HepG2 (cell line): Measurements from ENCODE around the gene TMEM59. TPM values are rescaled to one million over a fixed set of nuclear protein-coding genes. Genes with fewer than 3 reads are reported as not detected.

ENCODE experiments used
- AKAP8 ChIP-seq: sonication (generic); formaldehyde crosslinking; IDR thresholded peaks from 2 replicates; pipeline ENCODE4 v1.5.1; 2020; ENCODE audit warnings: mild to moderate bottlenecking, missing genetic modification reagents
- BRCA1 ChIP-seq: sonication (generic); formaldehyde crosslinking; IDR thresholded peaks from 2 replicates; pipeline ENCODE4 v1.4.0; 2020; ENCODE audit warnings: missing genetic modification reagents
- CHCHD3 ChIP-seq: sonication (generic); formaldehyde crosslinking; IDR thresholded peaks from 2 replicates; pipeline ENCODE4 v1.8.0; 2022; ENCODE audit warnings: mild to moderate bottlenecking, missing genetic modification reagents, moderate library complexity
- FOXA1 ChIP-seq, 2 experiments: fragments of 450-650 bp in 1 of 2; sonication (generic) in 1 of 2; formaldehyde crosslinking in 1 of 2; IDR thresholded peaks; 2 replicates each; pipeline versions ENCODE4 v1.4.0 to v1.6.1; 2016 to 2020; ENCODE audit warnings: missing genetic modification reagents in 1 of 2
- HNF1B ChIP-seq: sonication (generic); formaldehyde crosslinking; IDR thresholded peaks from 2 replicates; pipeline ENCODE4 v1.5.1; 2020; ENCODE audit warnings: mild to moderate bottlenecking, moderate library complexity, missing genetic modification reagents
- IRF9 ChIP-seq: sonication (generic); formaldehyde crosslinking; IDR thresholded peaks from 2 replicates; pipeline ENCODE4 v1.8.0; 2022; ENCODE audit warnings: missing genetic modification reagents, mild to moderate bottlenecking, borderline replicate concordance
- JARID2 ChIP-seq: sonication (generic); formaldehyde crosslinking; IDR thresholded peaks from 2 replicates; pipeline ENCODE4 v1.8.1; 2023; ENCODE audit warnings: missing genetic modification reagents, inconsistent platforms; ENCODE audit not compliant: insufficient replicate concordance
- MAFG ChIP-seq: sonication (generic); formaldehyde crosslinking; IDR thresholded peaks from 2 replicates; pipeline ENCODE4 v1.5.1; 2020; ENCODE audit warnings: mild to moderate bottlenecking, missing genetic modification reagents
- MED13 ChIP-seq: sonication (generic); formaldehyde crosslinking; IDR thresholded peaks from 2 replicates; pipeline ENCODE4 v1.5.0; 2020; ENCODE audit warnings: missing genetic modification reagents
- NR2F6 ChIP-seq, 2 experiments: IDR thresholded peaks; 2 replicates each; pipeline ENCODE4 v1.6.1; 2016; ENCODE audit warnings: antibody characterized with exemption in 1 of 2, mild to moderate bottlenecking in 1 of 2
- RARA ChIP-seq: IDR thresholded peaks from 2 replicates; pipeline ENCODE4 v1.6.1; 2016; ENCODE audit warnings: missing genetic modification reagents, missing compliant biosample characterization
- SP140L ChIP-seq: sonication (generic); formaldehyde crosslinking; IDR thresholded peaks from 2 replicates; pipeline ENCODE4 v1.4.0; 2020; ENCODE audit warnings: missing genetic modification reagents, borderline replicate concordance
- TRAFD1 ChIP-seq: sonication (generic); formaldehyde crosslinking; IDR thresholded peaks from 2 replicates; pipeline ENCODE4 v1.5.1; 2020; ENCODE audit warnings: missing genetic modification reagents, mild to moderate bottlenecking, borderline replicate concordance
- ZBTB8A ChIP-seq: sonication (generic); formaldehyde crosslinking; IDR thresholded peaks from 2 replicates; pipeline ENCODE4 v1.4.0; 2020; ENCODE audit warnings: mild to moderate bottlenecking, low read depth, missing genetic modification reagents, borderline replicate concordance
- ZNF264 ChIP-seq: sonication (generic); formaldehyde crosslinking; IDR thresholded peaks from 2 replicates; pipeline ENCODE4 v1.4.0; 2020; ENCODE audit warnings: missing genetic modification reagents
- ZNF687 ChIP-seq: sonication (generic); formaldehyde crosslinking; IDR thresholded peaks from 2 replicates; pipeline ENCODE4 v1.5.1; 2020; ENCODE audit warnings: mild to moderate bottlenecking, missing genetic modification reagents, moderate library complexity
- polyA plus RNA-seq, 8 experiments: library from polyadenylated mRNA; depleted of rRNA in 3 of 8; stranded (reverse) in 7 of 8; unstranded in 1 of 8; fragments of >200 nt; fragmentation: Illumina TruSeq in 4 of 8; extraction: Trizol in 4 of 8; gene quantifications; 2 replicates each; pipeline versions ENCODE4 v1.2.1 to v1.2.3, GENCODE V29; 2011 to 2016; ENCODE audit warnings: low read depth in 4 of 8, missing spikeins in 1 of 8, mixed read lengths in 1 of 8; ENCODE audit not compliant: insufficient read depth in 1 of 8
- total RNA-seq, 5 experiments: library from RNA; depleted of rRNA; stranded (reverse); fragments of >200 nt; fragmentation: Illumina TruSeq; extraction: Trizol; gene quantifications; 2 replicates each; pipeline ENCODE4 v1.2.3, GENCODE V29; 2016; ENCODE audit warnings: low read depth in 1 of 5
- TF ChIP-seq, protein P1 (sequence below): sonication (generic); formaldehyde crosslinking; IDR thresholded peaks from 2 replicates; pipeline ENCODE4 v1.8.0; 2022; ENCODE audit warnings: mild to moderate bottlenecking, missing genetic modification reagents, moderate library complexity

TMEM59 gene
- total and polyA plus RNA-seq, 2 of the 13 experiments (the other 11 are each of a cell fraction or from before 2014, with no cell fraction given), result 147 to 363 TPM

- TF ChIP-seq CHCHD3 (CRISPR knock-in tag) (no peak), RARA (CRISPR knock-in tag) (peak; percentile 47), ZBTB8A (CRISPR knock-in tag) (no peak), JARID2 (CRISPR knock-in tag) (no peak), MAFG (no peak), IRF9 (CRISPR knock-in tag) (no peak), TRAFD1 (no peak), AKAP8 (CRISPR knock-in tag) (no peak), FOXA1 (IDR thresholded peaks at IDR 0.05) (no peak), FOXA1 (CRISPR knock-in tag; IDR thresholded peaks at IDR 0.05) (peak; percentile 45; the same call in 1 of the 2 replicates), ZNF687 (no peak), ZNF264 (CRISPR knock-in tag) (no peak), MED13 (no peak), SP140L (CRISPR knock-in tag) (no peak), BRCA1 (CRISPR knock-in tag) (no peak), HNF1B (CRISPR knock-in tag) (no peak), NR2F6 (IDR thresholded peaks at IDR 0.05) (peak; percentile 48), NR2F6 (CRISPR knock-in tag; IDR thresholded peaks at IDR 0.05) (0 out of 2 replicates have a peak, but pooled peaks have one; percentile 51)
- TF ChIP-seq, protein P1, sequence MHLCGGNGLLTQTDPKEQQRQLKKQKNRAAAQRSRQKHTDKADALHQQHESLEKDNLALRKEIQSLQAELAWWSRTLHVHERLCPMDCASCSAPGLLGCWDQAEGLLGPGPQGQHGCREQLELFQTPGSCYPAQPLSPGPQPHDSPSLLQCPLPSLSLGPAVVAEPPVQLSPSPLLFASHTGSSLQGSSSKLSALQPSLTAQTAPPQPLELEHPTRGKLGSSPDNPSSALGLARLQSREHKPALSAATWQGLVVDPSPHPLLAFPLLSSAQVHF (CRISPR knock-in tag), result no peak
Observed at GRCh38 chr1:53981220-53981619, 71.8 kb downstream of the TMEM59 start (continued).
